Measurements from ENCODE around the gene SLC39A13.

DNA sequence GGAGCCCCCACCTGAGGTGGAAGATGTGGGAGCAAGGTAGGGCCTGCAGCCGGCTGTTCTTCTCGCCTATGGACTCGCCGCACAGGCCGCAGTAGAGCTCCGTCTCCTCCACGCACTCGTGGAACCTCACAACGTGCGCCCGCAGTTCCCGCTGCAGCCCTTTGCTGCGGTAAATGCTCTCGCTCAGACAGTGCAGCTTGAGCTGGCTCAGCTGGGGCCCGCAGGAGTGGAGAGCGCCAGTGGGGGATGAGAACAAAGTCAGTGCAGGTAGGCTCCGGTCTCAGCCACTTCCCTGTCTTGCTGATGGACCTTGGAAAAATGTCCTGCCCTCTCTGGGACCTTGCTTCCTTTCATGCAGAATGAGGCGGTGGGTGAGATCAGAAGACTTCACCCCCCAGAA lies 30.3 kb downstream of the SLC39A13 start:
- TF ChIP-seq CTCF (IDR thresholded peaks at IDR 0.05; ENCODE audit: insufficient read depth, low read depth, low read length) (no peak), EZH2 (IDR thresholded peaks at IDR 0.05; ENCODE audit: insufficient read depth, low read length) (no peak)
